Measurements from ENCODE around the gene C9orf50. TPM values are rescaled to one million over a fixed set of nuclear protein-coding genes. Genes with fewer than 3 reads are reported as not detected.

C9orf50 gene
- total and polyA plus RNA-seq, 11 donors = not detected

DNA sequence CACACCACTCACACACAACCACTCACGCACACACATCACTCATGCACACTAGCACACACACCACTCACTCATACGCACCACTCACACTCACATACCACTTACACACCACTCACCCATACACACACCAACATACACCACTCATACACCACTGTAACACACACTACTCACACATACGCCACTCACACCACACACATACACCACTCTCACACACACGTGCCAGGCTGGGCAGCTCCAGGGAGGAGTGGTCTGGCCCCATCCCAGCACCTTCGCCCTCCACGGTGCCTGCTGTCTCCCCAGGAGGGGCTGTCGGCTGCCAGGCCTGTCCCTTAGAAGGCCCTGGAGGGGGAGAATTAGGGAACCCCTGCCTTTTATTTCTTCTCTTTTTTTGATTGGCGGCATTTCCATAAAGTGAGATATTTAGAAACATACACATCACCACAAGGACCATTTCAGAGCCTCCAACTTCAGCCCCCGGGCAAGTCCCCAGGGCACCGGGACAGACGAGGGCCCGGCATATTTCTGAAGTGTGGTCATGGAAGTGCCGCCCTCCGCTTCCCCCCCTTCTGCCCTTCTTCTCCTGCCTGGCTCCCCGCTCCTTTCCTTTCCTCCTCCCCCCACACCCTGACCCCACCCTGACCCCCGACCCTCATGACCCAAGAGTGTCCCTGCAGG is 27.3 kb upstream of the C9orf50 start:
- ATAC-seq = no peak
- TF ChIP-seq, protein P1, sequence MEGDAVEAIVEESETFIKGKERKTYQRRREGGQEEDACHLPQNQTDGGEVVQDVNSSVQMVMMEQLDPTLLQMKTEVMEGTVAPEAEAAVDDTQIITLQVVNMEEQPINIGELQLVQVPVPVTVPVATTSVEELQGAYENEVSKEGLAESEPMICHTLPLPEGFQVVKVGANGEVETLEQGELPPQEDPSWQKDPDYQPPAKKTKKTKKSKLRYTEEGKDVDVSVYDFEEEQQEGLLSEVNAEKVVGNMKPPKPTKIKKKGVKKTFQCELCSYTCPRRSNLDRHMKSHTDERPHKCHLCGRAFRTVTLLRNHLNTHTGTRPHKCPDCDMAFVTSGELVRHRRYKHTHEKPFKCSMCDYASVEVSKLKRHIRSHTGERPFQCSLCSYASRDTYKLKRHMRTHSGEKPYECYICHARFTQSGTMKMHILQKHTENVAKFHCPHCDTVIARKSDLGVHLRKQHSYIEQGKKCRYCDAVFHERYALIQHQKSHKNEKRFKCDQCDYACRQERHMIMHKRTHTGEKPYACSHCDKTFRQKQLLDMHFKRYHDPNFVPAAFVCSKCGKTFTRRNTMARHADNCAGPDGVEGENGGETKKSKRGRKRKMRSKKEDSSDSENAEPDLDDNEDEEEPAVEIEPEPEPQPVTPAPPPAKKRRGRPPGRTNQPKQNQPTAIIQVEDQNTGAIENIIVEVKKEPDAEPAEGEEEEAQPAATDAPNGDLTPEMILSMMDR (IDR thresholded peaks at IDR 0.05) = no peak
- no peak for TF ChIP-seq POLR2A (IDR thresholded peaks at IDR 0.05)
- Histone ChIP-seq H3K9me3 (no peaks in the 10 kb centered on the region), H3K27ac (no peak overlapping the region), H3K36me3 (no peaks in the 10 kb centered on the region), H3K4me3 (no peak overlapping the region), H3K4me1 (no peaks in the 10 kb centered on the region), H3K27me3 (no peaks in the 10 kb centered on the region)
- WGBS, 4 donors = 64 to 71% (median 64%) methylated on average over 16 of the region's 16 CpGs
- no peak for DNase-seq
- intact Hi-C loops (cut with DNase I) = loop anchor here in 5 of 10 donors (5.0 to 10.0 kb wide), 5 partner anchors 74 to 89 kb away; no protein-coding TSS in a partner anchor

DNA sequence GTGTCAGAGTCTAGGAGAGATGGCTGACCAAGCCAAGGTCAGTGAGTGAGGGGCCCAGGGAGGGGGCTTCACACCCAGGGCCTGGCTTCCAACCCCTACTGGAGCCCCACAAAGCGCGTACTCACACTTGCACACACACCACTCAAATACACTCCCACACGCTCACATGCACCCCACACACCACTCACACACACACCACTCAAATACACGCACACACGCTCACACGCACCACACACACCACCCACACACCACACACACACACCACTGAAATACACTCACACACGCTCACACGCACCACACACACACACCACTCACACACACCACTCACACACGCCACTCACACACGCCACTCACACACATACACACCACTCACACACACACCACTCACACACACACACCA is 26.7 kb upstream of the C9orf50 start:
- WGBS, 4 donors = 87 to 91% (median 88%) methylated on average over 10 of the region's 10 CpGs
- Histone ChIP-seq H3K9me3 (no peaks in the 10 kb centered on the region), H3K27me3 (no peaks in the 10 kb centered on the region), H3K27ac (no peak overlapping the region), H3K4me1 (peaks cover 0 to 2% (median 0%) of the 10 kb centered on the region in 12 donors), H3K4me3 (no peak overlapping the region), H3K36me3 (no peaks in the 10 kb centered on the region)
- intact Hi-C loops (cut with DNase I) = loop anchor here in 5 of 10 donors (5.0 to 10.0 kb wide), 5 partner anchors 75 to 90 kb away; no protein-coding TSS in a partner anchor
- DNase-seq (no peak), ATAC-seq (no peak)
- TF ChIP-seq POLR2A (IDR thresholded peaks at IDR 0.05) = no peak
- TF ChIP-seq, protein P1 (IDR thresholded peaks at IDR 0.05) = no peak

DNA sequence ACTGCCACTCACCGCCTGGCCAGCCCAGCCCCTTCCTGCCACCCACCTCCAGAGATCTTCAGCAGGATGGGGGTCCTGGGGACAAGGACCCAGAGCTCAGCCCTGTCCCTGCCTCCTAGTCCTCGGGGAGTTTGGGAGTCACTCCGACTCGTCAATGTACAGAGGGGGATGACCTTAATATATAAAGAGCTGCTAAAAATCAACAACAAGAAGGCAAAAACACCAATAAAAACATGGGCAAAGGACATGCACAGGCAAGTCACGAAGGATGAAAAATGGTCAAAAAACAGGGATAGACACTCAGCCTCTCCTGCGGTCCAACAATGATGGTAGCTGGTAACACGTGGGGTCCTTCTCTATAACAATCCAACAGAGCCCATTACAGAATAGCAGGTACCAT is 25.8 kb upstream of the C9orf50 start:
- Histone ChIP-seq H3K4me3 (no peak overlapping the region), H3K4me1 (peaks cover 0 to 5% (median under 1%) of the 10 kb centered on the region in 12 donors), H3K27ac (no peak overlapping the region), H3K36me3 (no peaks in the 10 kb centered on the region), H3K27me3 (no peaks in the 10 kb centered on the region), H3K9me3 (no peaks in the 10 kb centered on the region)
- intact Hi-C loops (cut with DNase I) = loop anchor here in 5 of 10 donors (5.0 to 10.0 kb wide), 5 partner anchors 76 to 91 kb away; no protein-coding TSS in a partner anchor
- DNase-seq (no peak), ATAC-seq (no peak)
- TF ChIP-seq, protein P1 (IDR thresholded peaks at IDR 0.05) = no peak
- TF ChIP-seq POLR2A (IDR thresholded peaks at IDR 0.05) = no peak
- WGBS, 4 donors = 92 to 96% (median 95%) methylated on average over 7 of the region's 7 CpGs

DNA sequence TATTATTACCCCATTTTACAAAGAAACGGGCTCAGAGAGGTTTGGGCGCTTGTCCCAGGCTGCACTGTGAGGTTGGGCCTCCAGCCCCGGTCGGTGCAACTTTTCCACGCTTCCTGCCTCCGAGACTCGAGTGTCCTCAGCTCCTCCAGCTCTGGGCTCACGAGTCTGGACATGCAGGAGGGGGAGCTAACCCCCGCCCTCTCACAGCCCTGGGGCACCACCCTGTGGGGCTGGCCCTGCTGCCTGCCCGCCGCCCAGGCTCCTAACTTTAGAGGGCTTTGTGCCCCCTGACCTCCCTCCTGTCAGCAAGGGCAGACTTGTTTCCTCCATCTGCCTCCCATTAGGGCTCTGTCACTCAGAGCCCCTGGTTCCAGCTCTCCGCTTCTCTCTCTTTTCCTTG is 25.4 kb upstream of the C9orf50 start:
- peaks cover 0 to 8% (median 4%) of the 10 kb centered on the region in 12 donors for H3K4me1 ChIP-seq
- H3K27ac ChIP-seq = no peak overlapping the region
- no peak overlapping the region for H3K4me3 ChIP-seq
- no peaks in the 10 kb centered on the region for H3K36me3 ChIP-seq
- ATAC-seq (no peak), DNase-seq (no peak)
- no peaks in the 10 kb centered on the region for H3K27me3 ChIP-seq
- no peaks in the 10 kb centered on the region for H3K9me3 ChIP-seq
- intact Hi-C loops (cut with DNase I) = loop anchor here in 5 of 10 donors (5.0 to 10.0 kb wide), 5 partner anchors 76 to 91 kb away; no protein-coding TSS in a partner anchor
- 80 to 84% (median 80%) methylated on average over 12 of the region's 12 CpGs for WGBS, 4 donors
- TF ChIP-seq, protein P1 (IDR thresholded peaks at IDR 0.05) = no peak
- no peak for TF ChIP-seq POLR2A (IDR thresholded peaks at IDR 0.05)

All from heart left ventricle (tissue), 16 donors.